NCI-H2196 (cell line): ENCODE measurements around the gene GOLGA6D.
A peak's percentile ranks its signal among the peaks of the same experiment; 100 is the strongest.
"Not testable (repeated sequence)": the region's sequence is repeated elsewhere in the genome, so short reads cannot be mapped to it uniquely, and the experiment has no call there.

Source experiments
- DNase-seq: peaks from one replicate; lab custom pipeline; 2025; ENCODE audit not compliant: unreplicated experiment; lab: John Stamatoyannopoulos, UW

Gene GOLGA6D

GRCh38 chr15:75275617-75276016 lies 7.0 kb upstream of the GOLGA6D start:
- DNase-seq, result not testable (repeated sequence)

GRCh38 chr15:75278497-75278896 lies 4.1 kb upstream of the GOLGA6D start:
- DNase-seq, result not testable (repeated sequence)

- not testable (repeated sequence) for DNase-seq
Observed at GRCh38 chr15:75284152-75284551, 1.5 kb downstream of the GOLGA6D start.

GRCh38 chr15:75293660-75294059 lies 11.0 kb downstream of the GOLGA6D start:
- DNase-seq, result not testable (repeated sequence)

GRCh38 chr15:75298541-75299310 lies 16.1 kb downstream of the GOLGA6D start:
- not testable (repeated sequence) for DNase-seq

- not testable (repeated sequence) for DNase-seq
Observed at GRCh38 chr15:75299311-75299688, 16.7 kb downstream of the GOLGA6D start.

GRCh38 chr15:75300026-75300425 lies 17.4 kb downstream of the GOLGA6D start:
- DNase-seq, result not testable (repeated sequence)

- DNase-seq, result no peak
Observed at GRCh38 chr15:75302318-75302717, 19.7 kb downstream of the GOLGA6D start.

GRCh38 chr15:75302753-75303152 lies 20.1 kb downstream of the GOLGA6D start:
- DNase-seq, result not testable (repeated sequence)

GRCh38 chr15:75306188-75306587 lies 23.6 kb downstream of the GOLGA6D start:
- no peak for DNase-seq

GRCh38 chr15:75307778-75308390 lies 25.2 kb downstream of the GOLGA6D start:
- peak; percentile 1 for DNase-seq

- DNase-seq, result no peak
Observed at GRCh38 chr15:75309711-75310110, 27.1 kb downstream of the GOLGA6D start.

GRCh38 chr15:75312548-75312947 lies 29.9 kb downstream of the GOLGA6D start:
- not testable (repeated sequence) for DNase-seq

GRCh38 chr15:75313116-75313845 lies 30.6 kb downstream of the GOLGA6D start:
- no peak for DNase-seq

GRCh38 chr15:75314552-75315290 lies 32.1 kb downstream of the GOLGA6D start:
- DNase-seq, result no peak

- DNase-seq, result not testable (repeated sequence)
Observed at GRCh38 chr15:75319231-75319897, 36.7 kb downstream of the GOLGA6D start.

- DNase-seq, result no peak
Observed at GRCh38 chr15:75321711-75322110, 39.1 kb downstream of the GOLGA6D start.

- DNase-seq, result no peak
Observed at GRCh38 chr15:75325922-75326321, 43.3 kb downstream of the GOLGA6D start.

- DNase-seq, result no peak
Observed at GRCh38 chr15:75327005-75327404, 44.4 kb downstream of the GOLGA6D start.

GRCh38 chr15:75327491-75327890 lies 44.9 kb downstream of the GOLGA6D start:
- DNase-seq, result no peak
